GM23248 (cell line): ENCODE results near the gene CDC42EP5.

Source experiments
- EZH2 ChIP-seq: fragments of 200-600 bp; sonication (generic); IDR thresholded peaks from 2 replicates; pipeline ENCODE4 v1.6.1; 2018; ENCODE audit warnings: antibody characterized with exemption, mild to moderate bottlenecking; ENCODE audit not compliant: insufficient read depth, poor library complexity, severe bottlenecking
- EZH2phosphoT487 ChIP-seq: fragments of 200-600 bp; sonication (generic); IDR thresholded peaks from 2 replicates; pipeline ENCODE4 v1.6.1; 2018; ENCODE audit warnings: antibody characterized with exemption, moderate library complexity, mild to moderate bottlenecking, low read depth; ENCODE audit not compliant: insufficient read depth

DNA sequence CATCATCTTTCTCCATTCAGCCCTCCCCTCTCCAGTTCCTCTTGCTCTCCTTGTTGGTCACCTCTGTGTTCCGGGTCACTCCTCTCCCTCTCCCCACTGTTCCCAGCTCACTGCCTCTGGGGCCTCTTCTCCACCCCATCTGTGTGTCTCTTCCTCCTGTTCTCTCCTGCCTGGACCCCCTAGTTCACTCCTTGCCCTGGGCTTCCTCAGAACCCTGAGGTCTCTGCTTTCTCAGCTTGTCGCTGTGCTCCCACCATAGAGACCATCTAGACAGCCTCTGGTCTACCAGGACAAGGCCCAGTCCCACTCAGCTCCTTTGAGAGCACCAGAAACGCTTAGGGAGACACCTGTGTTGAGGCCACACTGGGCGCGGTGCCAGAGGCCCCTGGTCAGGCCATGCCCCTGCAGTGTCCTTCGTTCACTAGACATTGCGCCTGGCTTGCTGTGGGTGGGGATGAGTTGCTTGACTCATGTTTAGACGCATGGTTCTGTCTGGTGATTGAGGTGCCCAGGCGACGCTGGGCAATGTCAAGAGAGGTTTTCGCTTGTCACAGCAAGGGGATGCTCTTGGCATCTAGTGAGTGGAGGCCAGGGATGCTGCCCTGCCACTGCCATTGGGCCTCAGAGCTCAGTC is 14.3 kb downstream of the CDC42EP5 start:
- no peak for TF ChIP-seq EZH2
- no peak for TF ChIP-seq EZH2phosphoT487
